ENCODE measurements around the gene MMEL1.

DNA sequence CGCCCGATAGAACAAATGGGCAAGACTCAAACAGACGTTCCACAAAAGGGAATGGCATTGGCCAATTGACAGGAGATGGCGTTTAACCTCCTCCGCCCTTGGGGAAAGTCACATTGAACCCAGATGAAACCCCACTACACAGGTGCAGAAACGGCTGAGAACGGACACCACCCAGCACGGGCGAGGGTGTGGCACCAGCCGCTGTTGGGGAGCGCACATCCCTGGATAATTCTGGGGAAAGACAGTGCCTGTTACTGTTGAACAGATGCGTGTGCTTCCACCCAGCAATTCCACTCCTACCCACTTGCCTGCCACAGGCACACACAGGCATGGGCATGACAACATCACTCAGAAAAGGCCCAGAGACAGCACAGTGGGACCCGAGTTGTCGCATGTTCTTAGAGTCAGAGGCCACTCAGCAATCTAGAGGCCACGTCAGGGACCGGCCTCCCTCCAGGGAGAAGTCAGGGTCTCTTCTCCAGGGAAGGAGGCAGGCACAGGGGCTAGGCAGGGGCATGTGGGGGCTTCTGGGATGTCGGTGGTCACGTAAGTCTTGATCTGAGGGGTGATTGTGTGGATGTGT, 31.0 kb downstream of the MMEL1 start:
- no peak for TF ChIP-seq POLR2A (IDR thresholded peaks at IDR 0.05)
- TF ChIP-seq, protein P1, sequence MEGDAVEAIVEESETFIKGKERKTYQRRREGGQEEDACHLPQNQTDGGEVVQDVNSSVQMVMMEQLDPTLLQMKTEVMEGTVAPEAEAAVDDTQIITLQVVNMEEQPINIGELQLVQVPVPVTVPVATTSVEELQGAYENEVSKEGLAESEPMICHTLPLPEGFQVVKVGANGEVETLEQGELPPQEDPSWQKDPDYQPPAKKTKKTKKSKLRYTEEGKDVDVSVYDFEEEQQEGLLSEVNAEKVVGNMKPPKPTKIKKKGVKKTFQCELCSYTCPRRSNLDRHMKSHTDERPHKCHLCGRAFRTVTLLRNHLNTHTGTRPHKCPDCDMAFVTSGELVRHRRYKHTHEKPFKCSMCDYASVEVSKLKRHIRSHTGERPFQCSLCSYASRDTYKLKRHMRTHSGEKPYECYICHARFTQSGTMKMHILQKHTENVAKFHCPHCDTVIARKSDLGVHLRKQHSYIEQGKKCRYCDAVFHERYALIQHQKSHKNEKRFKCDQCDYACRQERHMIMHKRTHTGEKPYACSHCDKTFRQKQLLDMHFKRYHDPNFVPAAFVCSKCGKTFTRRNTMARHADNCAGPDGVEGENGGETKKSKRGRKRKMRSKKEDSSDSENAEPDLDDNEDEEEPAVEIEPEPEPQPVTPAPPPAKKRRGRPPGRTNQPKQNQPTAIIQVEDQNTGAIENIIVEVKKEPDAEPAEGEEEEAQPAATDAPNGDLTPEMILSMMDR (IDR thresholded peaks at IDR 0.05) = no peak
